Forelimb muscle (tissue), 1 donor: Measurements from ENCODE around the gene PTPRA. TPM values are rescaled to one million over a fixed set of nuclear protein-coding genes. Genes with fewer than 3 reads are reported as not detected.
A peak's percentile ranks its signal among the peaks of the same experiment; 100 is the strongest.
"Not testable (repeated sequence)": the region's sequence is repeated elsewhere in the genome, so short reads cannot be mapped to it uniquely, and the experiment has no call there.

Source experiments
- DNase-seq: peaks from one replicate; pipeline ENCODE4 v3.0.0-alpha.2; 2013; ENCODE audit warnings: low read depth
- polyA plus RNA-seq: library from polyadenylated mRNA; unstranded; fragments of 120-200 nt; gene quantifications from one replicate; pipeline ENCODE4 v1.2.1, GENCODE V29; 2013; ENCODE audit not compliant: insufficient read length

Gene PTPRA
- polyA plus RNA-seq, 1 donor, result 38.4 TPM

- peak; percentile 45 for DNase-seq
These were observed 169.3 kb downstream of the PTPRA start for GRCh38 chr20:3042625-3043024.

GRCh38 chr20:3043322-3043721, 170.0 kb downstream of the PTPRA start, which contains the start of gene GNRH2:
GNRH2 (plus strand) TSS chr20:3043622; CDS start chr20:3044415, 793 bp downstream.
- no peak for DNase-seq

GRCh38 chr20:3044336-3044965, 171.2 kb downstream of the PTPRA start:
- no peak for DNase-seq

- no peak for DNase-seq
These were observed 171.9 kb downstream of the PTPRA start for GRCh38 chr20:3045042-3045815.

GRCh38 chr20:3045816-3046676, 172.8 kb downstream of the PTPRA start, which contains the start of gene MRPS26:
MRPS26 (plus strand) TSS chr20:3046052; CDS start chr20:3046069, 17 bp downstream.
- DNase-seq, result peak; percentile 63

GRCh38 chr20:3046677-3047462, 173.6 kb downstream of the PTPRA start:
- no peak for DNase-seq

- DNase-seq, result no peak
These were observed 174.5 kb downstream of the PTPRA start for GRCh38 chr20:3047486-3048419.

- DNase-seq, result no peak
These were observed 178.2 kb downstream of the PTPRA start for GRCh38 chr20:3051385-3052019.

GRCh38 chr20:3059489-3059888, 186.2 kb downstream of the PTPRA start:
- no peak for DNase-seq

- not testable (repeated sequence) for DNase-seq
These were observed 190.8 kb downstream of the PTPRA start for GRCh38 chr20:3064119-3064518.

GRCh38 chr20:3067139-3068014, 194.1 kb downstream of the PTPRA start:
- DNase-seq, result no peak

GRCh38 chr20:3068075-3068474, 194.8 kb downstream of the PTPRA start:
- no peak for DNase-seq

- no peak for DNase-seq
These were observed 196.0 kb downstream of the PTPRA start for GRCh38 chr20:3068986-3069900.

- no peak for DNase-seq
These were observed 197.4 kb downstream of the PTPRA start for GRCh38 chr20:3070725-3071124.

GRCh38 chr20:3071266-3071609, 198.0 kb downstream of the PTPRA start:
- DNase-seq, result no peak

- DNase-seq, result no peak
These were observed 198.6 kb downstream of the PTPRA start, which contains the start of gene OXT for GRCh38 chr20:3071610-3072529. OXT (plus strand) TSS chr20:3071620; CDS start chr20:3071656, 36 bp downstream.
